Measurements from ENCODE around the gene ERLIN1. TPM values are rescaled to one million over a fixed set of nuclear protein-coding genes. Genes with fewer than 3 reads are reported as not detected.

Gene ERLIN1
- total RNA-seq, 2 donors from 2014 or later: 7.2 to 10.8 TPM

GRCh38 chr10:100151723-100152300, 34.0 kb downstream of the ERLIN1 start:
- no peak for TF ChIP-seq CTCF (IDR thresholded peaks at IDR 0.05)
- peaks cover 58% of the 10 kb centered on the region for H3K36me3 ChIP-seq

GRCh38 chr10:100148353-100149211, 37.2 kb downstream of the ERLIN1 start:
- Histone ChIP-seq H3K36me3 (peaks cover 27% of the 10 kb centered on the region), H3K27ac (no peak overlapping the region), H3K27me3 (no peaks in the 10 kb centered on the region), H3K4me1 (no peaks in the 10 kb centered on the region), H3K4me3 (no peak overlapping the region), H3K9me3 (no peaks in the 10 kb centered on the region)
- no peak for TF ChIP-seq CTCF (IDR thresholded peaks at IDR 0.05)
- no peak for DNase-seq (ENCODE audit: low spot score)

More at GRCh38 chr10:100151723-100152300, 34.0 kb downstream of the ERLIN1 start:
- no peaks in the 10 kb centered on the region for H3K9me3 ChIP-seq
- no peak overlapping the region for H3K27ac ChIP-seq
- no peak overlapping the region for H3K4me3 ChIP-seq
- H3K4me1 ChIP-seq: no peaks in the 10 kb centered on the region
- no peak for DNase-seq (ENCODE audit: low spot score)
- no peaks in the 10 kb centered on the region for H3K27me3 ChIP-seq

GRCh38 chr10:100146875-100147650, 38.8 kb downstream of the ERLIN1 start:
- Histone ChIP-seq H3K4me1 (no peaks in the 10 kb centered on the region), H3K27ac (no peak overlapping the region), H3K36me3 (peaks cover 14% of the 10 kb centered on the region), H3K27me3 (no peaks in the 10 kb centered on the region), H3K4me3 (no peak overlapping the region), H3K9me3 (no peaks in the 10 kb centered on the region)
- no peak for TF ChIP-seq CTCF (IDR thresholded peaks at IDR 0.05)
- DNase-seq (ENCODE audit: low spot score): no peak

- no peak overlapping the region for H3K27ac ChIP-seq
Observed at GRCh38 chr10:100146398-100146797, 39.4 kb downstream of the ERLIN1 start.

GRCh38 chr10:100143756-100144155, 42.1 kb downstream of the ERLIN1 start:
- H3K27me3 ChIP-seq: no peaks in the 10 kb centered on the region
- no peaks in the 10 kb centered on the region for H3K4me1 ChIP-seq
- H3K4me3 ChIP-seq: no peak overlapping the region
- H3K9me3 ChIP-seq: no peaks in the 10 kb centered on the region
- no peak for DNase-seq (ENCODE audit: low spot score)
- no peaks in the 10 kb centered on the region for H3K36me3 ChIP-seq
- no peak overlapping the region for H3K27ac ChIP-seq
- TF ChIP-seq CTCF (IDR thresholded peaks at IDR 0.05): no peak

More at GRCh38 chr10:100146398-100146797, 39.4 kb downstream of the ERLIN1 start:
- Histone ChIP-seq H3K27me3 (no peaks in the 10 kb centered on the region), H3K9me3 (no peaks in the 10 kb centered on the region), H3K4me3 (no peak overlapping the region), H3K36me3 (peaks cover 7% of the 10 kb centered on the region), H3K4me1 (no peaks in the 10 kb centered on the region)
- TF ChIP-seq CTCF (IDR thresholded peaks at IDR 0.05): no peak
- no peak for DNase-seq (ENCODE audit: low spot score)
